ENCODE measurements around the gene AMMECR1L.

DNA sequence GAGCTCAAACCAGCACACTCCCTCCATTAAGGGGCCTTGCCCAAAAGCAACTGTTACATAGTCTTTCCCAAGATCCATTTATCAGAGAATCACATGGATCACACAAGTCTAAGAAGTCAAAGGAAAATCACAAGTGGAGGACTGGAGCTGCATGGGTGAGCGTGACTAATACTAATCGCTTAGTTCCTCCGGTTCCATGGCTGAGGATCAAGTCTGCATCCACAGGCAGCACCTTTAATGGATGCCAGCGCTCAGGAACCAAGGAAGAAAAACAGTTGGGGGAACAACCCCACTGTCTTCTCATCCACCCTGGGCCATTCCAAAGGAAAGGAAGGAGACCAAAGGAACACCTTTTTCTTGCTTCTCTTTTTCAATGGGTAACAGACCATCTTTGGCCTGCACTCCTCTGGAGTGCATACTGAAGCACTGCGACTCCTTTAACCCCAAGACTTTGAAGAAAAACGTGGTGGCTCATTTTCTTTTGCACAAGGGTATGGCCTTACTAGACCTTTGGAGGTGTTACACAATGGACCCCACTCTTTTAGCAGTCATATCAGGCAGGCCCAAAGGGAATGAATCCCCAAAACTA lies 65.6 kb downstream of the AMMECR1L start:
- TF ChIP-seq CTCF (conservative IDR thresholded peaks at IDR 0.05; ENCODE audit: low read depth, low read length) (no peak), EZH2 (IDR thresholded peaks at IDR 0.05; ENCODE audit: borderline replicate concordance, low read depth, low read length, poor library complexity, severe bottlenecking) (no peak)
